Raji (cell line): ENCODE measurements around the gene LSM12.

Experiments
- POLR2A ChIP-seq: IDR thresholded peaks from 2 replicates; pipeline ENCODE4 v1.6.1; 2011; ENCODE audit warnings: low read depth, low read length, control low read depth; ENCODE audit not compliant: insufficient read depth

The LSM12 gene

DNA sequence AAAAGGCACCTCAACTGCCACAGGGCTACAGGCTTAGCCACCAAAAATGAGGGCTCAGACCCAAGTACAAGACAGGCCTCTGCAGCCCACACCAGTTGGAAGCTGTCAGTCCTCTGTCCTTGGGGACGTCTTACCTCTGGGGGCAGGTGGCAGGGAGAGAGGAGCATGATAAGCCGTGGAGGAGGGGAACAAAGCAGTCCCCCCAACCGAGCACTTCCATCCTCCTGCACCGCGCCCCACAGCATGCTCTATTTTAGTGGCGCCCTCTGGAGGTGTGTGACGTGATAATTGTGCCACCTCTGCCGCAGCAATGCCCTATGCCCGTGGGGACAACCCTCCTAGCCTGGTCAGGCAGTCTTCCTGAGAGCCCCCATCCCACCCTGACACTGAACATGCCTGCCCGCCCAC lies 17.7 kb upstream of the LSM12 start:
- TF ChIP-seq POLR2A: no peak

- TF ChIP-seq POLR2A: no peak
These were observed 16.9 kb upstream of the LSM12 start for GRCh38 chr17:44083250-44083849.

DNA sequence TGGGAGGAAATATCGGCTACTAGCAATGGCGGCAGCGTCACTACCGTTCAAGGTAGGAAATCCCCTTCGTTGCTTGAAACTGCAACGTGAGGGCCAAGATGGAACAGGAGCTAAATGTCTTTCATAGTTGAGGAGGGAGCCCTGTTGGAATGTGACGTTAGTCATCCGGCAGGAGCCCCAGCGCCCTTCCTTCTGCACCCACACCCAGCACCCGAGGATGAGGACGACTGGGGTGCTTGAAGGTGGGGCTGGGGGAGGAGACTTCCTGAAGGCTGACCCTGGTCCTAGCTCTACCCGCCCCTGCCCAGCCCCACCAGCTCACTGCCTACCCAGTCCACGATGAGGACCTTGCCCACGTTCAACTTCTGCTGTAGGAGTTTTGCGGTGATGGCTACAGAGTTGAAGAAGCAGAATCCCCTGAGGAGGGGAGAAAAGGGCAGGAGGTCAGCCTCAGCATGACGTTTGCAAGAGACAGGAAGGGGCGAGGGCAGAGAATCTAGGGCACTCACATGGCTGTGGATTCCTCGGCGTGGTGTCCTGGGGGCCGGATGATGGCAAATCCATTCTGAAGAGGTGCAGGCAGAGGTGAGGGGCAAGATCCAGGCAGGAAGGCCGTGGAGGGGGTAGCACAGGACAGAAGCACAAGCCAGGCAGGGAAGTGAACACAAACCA lies 15.9 kb upstream of the LSM12 start:
- TF ChIP-seq POLR2A: no peak

GRCh38 chr17:44081681-44082080 lies 15.2 kb upstream of the LSM12 start:
- no peak for TF ChIP-seq POLR2A

GRCh38 chr17:44079877-44080821 lies 13.7 kb upstream of the LSM12 start:
- 0 out of 2 replicates have a peak, but pooled peaks have one; percentile 23 for TF ChIP-seq POLR2A

GRCh38 chr17:44078412-44078811 lies 11.9 kb upstream of the LSM12 start:
- no peak for TF ChIP-seq POLR2A

DNA sequence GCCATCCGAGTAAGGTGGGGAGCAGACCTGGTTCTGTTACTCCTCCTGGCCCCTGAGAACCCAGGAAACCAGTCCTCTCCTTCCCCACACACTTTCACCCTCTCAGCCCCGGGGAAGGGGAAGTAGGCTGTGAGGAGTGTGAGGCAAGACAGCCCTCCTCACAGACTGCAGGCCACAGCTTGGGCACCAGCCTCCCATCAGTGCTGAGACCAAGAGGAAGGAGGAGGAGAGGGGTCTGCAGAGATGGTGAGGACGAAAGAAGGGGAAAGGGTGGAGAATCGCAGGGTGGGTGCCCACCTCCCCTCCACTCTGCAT lies 11.1 kb upstream of the LSM12 start:
- no peak for TF ChIP-seq POLR2A

DNA sequence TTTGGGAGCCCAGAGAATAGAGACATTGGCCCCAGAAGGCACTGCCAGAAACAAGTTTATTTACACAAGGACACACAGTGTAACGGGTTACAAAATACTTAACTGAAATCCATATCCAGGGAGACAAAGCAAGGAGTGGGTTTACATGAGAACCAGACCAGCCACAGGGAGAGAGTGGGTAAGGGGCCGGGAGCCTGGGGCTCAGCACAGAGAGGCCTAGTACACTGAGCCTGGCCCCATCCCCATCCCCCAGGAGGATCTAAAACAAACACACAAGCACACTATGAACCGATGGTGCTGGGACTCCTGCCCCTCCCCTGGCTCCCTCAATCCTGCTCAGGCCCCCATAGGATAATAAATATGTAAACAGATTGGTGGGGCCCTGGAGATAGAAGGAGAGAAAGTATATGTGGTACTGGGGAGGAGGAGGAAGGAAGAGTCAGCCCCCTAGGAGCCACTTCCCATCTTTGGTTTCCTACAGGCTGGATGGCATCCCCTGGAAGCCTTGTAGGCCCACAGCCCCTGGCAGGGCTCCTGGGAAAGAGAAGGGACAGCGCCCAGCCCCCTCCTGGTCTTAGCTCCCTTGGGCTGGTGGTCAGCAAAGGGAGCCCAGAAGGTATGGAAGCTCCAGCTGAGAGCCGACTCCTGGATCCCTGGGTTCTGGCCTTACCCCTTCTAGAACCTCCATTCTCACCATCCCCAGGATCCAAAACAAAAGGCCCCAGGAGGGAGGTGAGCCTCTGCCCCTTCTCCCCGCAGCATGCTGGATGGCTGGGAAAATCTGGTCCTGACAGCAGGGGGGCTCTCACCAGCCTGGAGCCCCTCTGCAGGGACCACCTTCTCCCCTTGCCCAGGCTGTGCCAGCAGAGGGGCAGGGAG lies 10.5 kb upstream of the LSM12 start:
- TF ChIP-seq POLR2A: no peak

GRCh38 chr17:44075598-44076293 lies 9.3 kb upstream of the LSM12 start:
- no peak for TF ChIP-seq POLR2A

DNA sequence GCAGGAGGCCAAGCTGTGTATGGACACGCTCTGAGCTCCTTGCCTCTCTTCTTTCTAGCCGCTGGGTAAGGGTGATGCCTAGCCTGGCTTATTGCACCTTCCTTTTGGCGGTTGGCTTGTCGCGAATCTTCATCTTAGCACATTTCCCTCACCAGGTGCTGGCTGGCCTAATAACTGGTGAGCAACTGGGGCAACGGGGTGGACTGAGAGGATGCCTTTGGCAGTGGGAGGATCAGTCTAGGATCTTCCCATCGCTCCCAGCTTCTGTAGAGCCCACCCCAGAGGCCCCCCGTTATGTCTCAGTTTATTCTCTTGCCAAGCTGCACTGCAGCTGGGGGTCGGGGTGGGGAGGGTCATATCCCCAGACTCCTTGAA lies 8.4 kb upstream of the LSM12 start:
- TF ChIP-seq POLR2A: no peak

- no peak for TF ChIP-seq POLR2A
These were observed 7.9 kb upstream of the LSM12 start for GRCh38 chr17:44074231-44074910.

- no peak for TF ChIP-seq POLR2A
These were observed 5.3 kb upstream of the LSM12 start for GRCh38 chr17:44071772-44072171.

- no peak for TF ChIP-seq POLR2A
These were observed 4.7 kb upstream of the LSM12 start for GRCh38 chr17:44071198-44071520.
